ENCODE data around the gene AP1G2. TPM values are rescaled to one million over a fixed set of nuclear protein-coding genes. Genes with fewer than 3 reads are reported as not detected.

The AP1G2 gene
- total and polyA plus RNA-seq, 2 of the 13 experiments (the other 11 are each of a cell fraction or from before 2014, with no cell fraction given): 96.9 to 611 TPM

DNA sequence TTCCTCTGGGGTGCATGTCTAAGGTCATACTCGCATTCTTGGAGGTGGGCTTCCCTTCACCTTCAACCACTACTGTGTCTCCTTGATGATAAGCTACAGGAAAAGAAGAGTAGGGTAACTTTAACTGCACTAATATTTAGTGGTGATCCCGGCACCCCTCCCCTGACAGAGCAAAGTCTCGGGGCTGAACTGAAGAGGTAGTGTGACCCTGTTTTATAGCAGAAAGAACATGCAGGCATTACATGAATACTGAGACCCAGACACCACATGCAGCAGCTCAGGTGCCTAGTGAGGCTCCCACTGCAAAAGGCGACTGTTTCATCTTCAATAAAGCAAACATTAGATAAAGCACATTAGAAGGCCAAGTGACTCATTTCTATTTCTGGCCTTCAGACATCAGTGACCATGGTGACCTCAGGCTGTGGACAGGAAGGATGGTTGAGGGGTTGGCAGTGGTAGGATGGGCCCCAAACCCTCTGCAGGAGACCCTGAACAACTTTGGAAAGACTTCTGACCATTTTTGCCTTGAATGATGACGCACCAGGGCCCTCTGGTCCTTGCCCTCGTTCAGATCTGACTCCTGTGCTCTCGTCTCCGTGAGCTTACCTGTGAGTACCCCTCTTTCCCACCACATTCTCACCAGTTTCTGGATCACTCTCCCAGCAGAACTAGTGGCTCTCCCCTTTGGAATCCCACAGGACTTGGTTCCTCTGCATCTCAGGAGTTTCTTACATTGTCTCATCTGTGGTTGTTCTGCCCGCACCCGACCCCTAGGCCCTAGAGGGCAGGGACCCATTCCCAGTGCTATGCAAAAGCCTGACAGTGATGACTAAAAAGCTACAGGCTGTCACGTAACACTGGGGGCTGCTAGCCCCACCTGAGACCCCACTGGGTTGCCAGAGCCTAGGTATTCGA, 34.8 kb upstream of the AP1G2 start (continued):
- TF ChIP-seq NCOA1 (CRISPR knock-in tag; IDR thresholded peaks at IDR 0.05) (no peak), ZBTB10 (CRISPR knock-in tag; IDR thresholded peaks at IDR 0.05; ENCODE audit: borderline replicate concordance) (peak; percentile 74; the same call in 1 of the 2 replicates), ZNF777 (CRISPR knock-in tag; IDR thresholded peaks at IDR 0.05) (no peak), TCF7L2 (IDR thresholded peaks at IDR 0.05; ENCODE audit: low read depth, low read length) (no peak; the same call in none of the 2 replicates), CC2D1A (CRISPR knock-in tag; IDR thresholded peaks at IDR 0.05) (no peak), ZNF136 (CRISPR knock-in tag; IDR thresholded peaks at IDR 0.05; ENCODE audit: low read depth) (0 out of 2 replicates have a peak, but pooled peaks have one; percentile 59), RXRB (CRISPR knock-in tag; IDR thresholded peaks at IDR 0.05; ENCODE audit: borderline replicate concordance) (peak; percentile 94), TCF7 (IDR thresholded peaks at IDR 0.05; ENCODE audit: low read depth) (peak; percentile 91), ARNTL (CRISPR knock-in tag; IDR thresholded peaks at IDR 0.05) (peak; percentile 89), ZFP82 (CRISPR knock-in tag; IDR thresholded peaks at IDR 0.05; ENCODE audit: borderline replicate concordance) (no peak), BHLHE40 (IDR thresholded peaks at IDR 0.05; ENCODE audit: low read length) (peak; percentile 74; the same call in 1 of the 2 replicates), MZF1 (CRISPR knock-in tag; IDR thresholded peaks at IDR 0.05; ENCODE audit: borderline replicate concordance) (peak; percentile 21; the same call in 1 of the 2 replicates), ESRRA (CRISPR knock-in tag; IDR thresholded peaks at IDR 0.05; ENCODE audit: low read depth) (no peak; the same call in 1 of the 2 replicates), XBP1 (CRISPR knock-in tag; IDR thresholded peaks at IDR 0.05) (no peak), JUND (CRISPR knock-in tag; IDR thresholded peaks at IDR 0.05) (peak; percentile 92), SETDB1 (CRISPR knock-in tag; IDR thresholded peaks at IDR 0.05; ENCODE audit: borderline replicate concordance) (no peak), NFKBIZ (CRISPR knock-in tag; IDR thresholded peaks at IDR 0.05) (peak; percentile 70), ZNF225 (CRISPR knock-in tag; IDR thresholded peaks at IDR 0.05) (no peak), FLYWCH1 (CRISPR knock-in tag; IDR thresholded peaks at IDR 0.05) (no peak), CEBPB (IDR thresholded peaks at IDR 0.05; ENCODE audit: borderline replicate concordance, low read depth, low read length) (no peak), PITX1 (CRISPR knock-in tag; IDR thresholded peaks at IDR 0.05) (peak; percentile 43; the same call in 1 of the 2 replicates), BRF2 (CRISPR knock-in tag; IDR thresholded peaks at IDR 0.05) (no peak), MTERF4 (CRISPR knock-in tag; IDR thresholded peaks at IDR 0.05) (peak; percentile 81)
- TF ChIP-seq, protein P1, sequence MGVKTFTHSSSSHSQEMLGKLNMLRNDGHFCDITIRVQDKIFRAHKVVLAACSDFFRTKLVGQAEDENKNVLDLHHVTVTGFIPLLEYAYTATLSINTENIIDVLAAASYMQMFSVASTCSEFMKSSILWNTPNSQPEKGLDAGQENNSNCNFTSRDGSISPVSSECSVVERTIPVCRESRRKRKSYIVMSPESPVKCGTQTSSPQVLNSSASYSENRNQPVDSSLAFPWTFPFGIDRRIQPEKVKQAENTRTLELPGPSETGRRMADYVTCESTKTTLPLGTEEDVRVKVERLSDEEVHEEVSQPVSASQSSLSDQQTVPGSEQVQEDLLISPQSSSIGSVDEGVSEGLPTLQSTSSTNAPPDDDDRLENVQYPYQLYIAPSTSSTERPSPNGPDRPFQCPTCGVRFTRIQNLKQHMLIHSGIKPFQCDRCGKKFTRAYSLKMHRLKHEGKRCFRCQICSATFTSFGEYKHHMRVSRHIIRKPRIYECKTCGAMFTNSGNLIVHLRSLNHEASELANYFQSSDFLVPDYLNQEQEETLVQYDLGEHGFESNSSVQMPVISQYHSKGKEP (CRISPR knock-in tag; IDR thresholded peaks at IDR 0.05): no peak
